Bronchial epithelial cell (primary cell): ENCODE results near the gene HVCN1. TPM values are rescaled to one million over a fixed set of nuclear protein-coding genes. Genes with fewer than 3 reads are reported as not detected.

Experiments used
- DNase-seq: peaks from one replicate; pipeline ENCODE4 v3.0.0-alpha.2; 2010; ENCODE audit warnings: low read depth
- FAIRE-seq: peaks from 2 replicates; lab custom pipeline; 2011; peaks lifted over from hg19 to GRCh38; lab: Jason Lieb, UNC
- H3K27me3 ChIP-seq: 2 replicates; pipeline ENCODE4 v1.5.1; 2011; ENCODE audit warnings: low read length; ENCODE audit not compliant: control insufficient read depth, insufficient read depth
- H3K36me3 ChIP-seq: 2 replicates; pipeline ENCODE4 v1.5.1; 2011; ENCODE audit warnings: low read length; ENCODE audit not compliant: control insufficient read depth, insufficient read depth
- H3K4me3 ChIP-seq: 2 replicates; pipeline ENCODE4 v1.5.1; 2011; ENCODE audit warnings: mild to moderate bottlenecking, low read depth, low read length, control low read depth
- CTCF ChIP-seq: IDR thresholded peaks from 2 replicates; pipeline ENCODE4 v1.5.1; 2011; ENCODE audit warnings: mild to moderate bottlenecking, moderate library complexity, low read length, control low read depth, inconsistent platforms; ENCODE audit not compliant: insufficient read depth, severe bottlenecking
- total RNA-seq: library from RNA; depleted of rRNA; stranded (reverse); fragments of >200 nt; gene quantifications from 2 replicates; pipeline ENCODE4 v1.2.1, GENCODE V29; 2014

HVCN1 gene
- total RNA-seq, 1 donor from 2014 or later: 0.53 TPM

GRCh38 chr12:110704750-110705149 is 15.8 kb upstream of the HVCN1 start:
- DNase-seq (peak; percentile 33), FAIRE-seq (no peak)
- peak; percentile 62 for TF ChIP-seq CTCF
- Histone ChIP-seq H3K27me3 (no peaks in the 10 kb centered on the region), H3K4me3 (no peak overlapping the region), H3K36me3 (no peaks in the 10 kb centered on the region)

GRCh38 chr12:110704231-110704630 is 15.3 kb upstream of the HVCN1 start:
- no peak for FAIRE-seq

DNA sequence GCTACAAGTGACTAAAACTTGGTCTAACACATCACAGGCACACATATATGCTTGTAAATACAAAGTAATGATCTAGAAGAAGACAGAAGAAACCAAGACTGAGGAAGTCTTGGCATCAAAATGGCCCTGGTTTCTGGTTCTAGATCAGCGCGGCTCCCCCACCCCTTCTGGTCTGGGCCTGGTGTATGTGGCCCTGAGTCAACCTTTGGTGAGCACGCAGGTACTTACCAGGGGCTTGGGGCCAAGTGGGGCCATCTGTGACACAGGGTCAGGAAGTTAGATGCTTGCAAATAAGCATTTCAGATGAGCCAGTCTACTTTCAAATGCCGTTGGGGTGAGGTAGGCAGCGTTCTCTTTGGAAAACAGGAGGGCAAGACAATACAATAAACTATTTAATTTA is 13.2 kb upstream of the HVCN1 start:
- TF ChIP-seq CTCF: no peak
- FAIRE-seq (no peak), DNase-seq (no peak)
- Histone ChIP-seq H3K4me3 (no peak overlapping the region), H3K27me3 (no peaks in the 10 kb centered on the region), H3K36me3 (no peaks in the 10 kb centered on the region)

More at GRCh38 chr12:110704231-110704630, 15.3 kb upstream of the HVCN1 start:
- Histone ChIP-seq H3K27me3 (no peaks in the 10 kb centered on the region), H3K36me3 (no peaks in the 10 kb centered on the region), H3K4me3 (no peak overlapping the region)
- TF ChIP-seq CTCF: no peak
- DNase-seq: no peak

- H3K27me3 ChIP-seq: no peaks in the 10 kb centered on the region
- FAIRE-seq (no peak), DNase-seq (no peak)
- no peak for TF ChIP-seq CTCF
- H3K36me3 ChIP-seq: no peaks in the 10 kb centered on the region
- no peak overlapping the region for H3K4me3 ChIP-seq
Observed at GRCh38 chr12:110699591-110700445, 10.9 kb upstream of the HVCN1 start.

DNA sequence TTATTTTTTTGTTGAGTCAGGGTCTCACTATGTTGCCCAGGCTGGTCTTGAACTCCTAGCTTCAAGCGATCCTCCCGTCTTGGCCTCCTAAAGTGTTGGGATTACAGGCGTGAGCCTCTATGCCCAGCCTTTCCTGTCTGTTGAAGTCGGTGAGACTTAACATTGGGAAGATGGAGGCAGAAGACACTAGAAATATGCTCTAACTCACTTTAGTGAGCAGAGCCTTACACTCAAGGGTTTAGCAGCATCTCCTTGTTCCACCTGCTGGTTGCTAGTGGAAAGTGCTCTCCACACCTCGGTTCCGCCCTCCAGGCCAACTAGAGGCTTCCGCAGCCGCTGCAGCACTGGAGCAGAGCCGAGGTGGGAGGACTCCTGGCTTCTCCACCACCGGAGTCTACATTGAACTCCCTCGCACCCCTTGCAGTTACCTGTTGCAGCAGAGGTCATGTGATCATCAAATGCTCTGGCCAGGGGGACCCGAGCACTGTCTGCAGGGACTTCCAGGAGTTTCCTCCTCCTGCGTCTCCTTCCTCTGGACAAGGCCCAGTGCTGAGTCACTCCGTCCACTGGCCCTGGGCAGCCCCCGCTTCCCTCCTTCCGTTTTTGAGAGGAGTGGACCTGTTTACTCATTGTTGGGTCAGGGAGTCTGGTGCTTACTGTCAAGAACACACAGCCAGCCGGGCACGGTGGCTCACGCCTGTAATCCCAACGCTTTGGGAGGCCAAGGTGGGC is 9.4 kb upstream of the HVCN1 start:
- peak; percentile 82 for TF ChIP-seq CTCF
- FAIRE-seq (no peak), DNase-seq (peak; percentile 75)
- Histone ChIP-seq H3K27me3 (no peaks in the 10 kb centered on the region), H3K4me3 (no peak overlapping the region), H3K36me3 (no peaks in the 10 kb centered on the region)
